H1 (cell line): ENCODE data around the gene GLTPD2. TPM values are rescaled to one million over a fixed set of nuclear protein-coding genes. Genes with fewer than 3 reads are reported as not detected.

Experiments
- CBX5 ChIP-seq: fragments of 300-800, 300-1000 bp; sonication (generic); IDR thresholded peaks from 2 replicates; pipeline ENCODE4 v1.7.1; 2016; ENCODE audit warnings: antibody characterized with exemption, low read length, low read depth
- SP4 ChIP-seq: IDR thresholded peaks from 2 replicates; pipeline ENCODE4 v1.6.1; 2012; ENCODE audit warnings: low read length, inconsistent platforms
- polyA plus RNA-seq, 7 experiments: library from polyadenylated mRNA; depleted of rRNA in 3 of 7; stranded (reverse) in 5 of 7; unstranded in 2 of 7; fragments of >200 nt in 5 of 7; fragments of 200-250 nt in 2 of 7; gene quantifications; 1 replicate in 5 of 7; 2 replicates in 1 of 7; 4 replicates in 1 of 7; pipeline versions ENCODE4 v1.2.1 to v1.2.3, GENCODE V29; 2011 to 2013; ENCODE audit warnings: missing spikeins in 2 of 7, mixed read lengths in 2 of 7
- total RNA-seq: library from RNA; stranded (reverse); fragmentation: NEBNext Ultra II Directional; extraction: Animal tissue kit (Norgen Biotek cat#: 25700); gene quantifications from 2 replicates; pipeline ENCODE4 v1.2.1, GENCODE V29; 2021

GLTPD2 gene
- total and polyA plus RNA-seq, 2 of the 8 experiments (the other 6 are each of a cell fraction or from before 2014, with no cell fraction given), result not detected

GRCh38 chr17:4822835-4823234, 34.1 kb downstream of the GLTPD2 start (continued):
- TF ChIP-seq CBX5 (no peak), SP4 (no peak)
